ENCODE results near the gene SH3RF3. TPM values are rescaled to one million over a fixed set of nuclear protein-coding genes. Genes with fewer than 3 reads are reported as not detected.

SH3RF3 gene
- polyA plus RNA-seq, 1 of the 3 experiments (the other 2 are of a cell fraction) = 1.9 TPM

DNA sequence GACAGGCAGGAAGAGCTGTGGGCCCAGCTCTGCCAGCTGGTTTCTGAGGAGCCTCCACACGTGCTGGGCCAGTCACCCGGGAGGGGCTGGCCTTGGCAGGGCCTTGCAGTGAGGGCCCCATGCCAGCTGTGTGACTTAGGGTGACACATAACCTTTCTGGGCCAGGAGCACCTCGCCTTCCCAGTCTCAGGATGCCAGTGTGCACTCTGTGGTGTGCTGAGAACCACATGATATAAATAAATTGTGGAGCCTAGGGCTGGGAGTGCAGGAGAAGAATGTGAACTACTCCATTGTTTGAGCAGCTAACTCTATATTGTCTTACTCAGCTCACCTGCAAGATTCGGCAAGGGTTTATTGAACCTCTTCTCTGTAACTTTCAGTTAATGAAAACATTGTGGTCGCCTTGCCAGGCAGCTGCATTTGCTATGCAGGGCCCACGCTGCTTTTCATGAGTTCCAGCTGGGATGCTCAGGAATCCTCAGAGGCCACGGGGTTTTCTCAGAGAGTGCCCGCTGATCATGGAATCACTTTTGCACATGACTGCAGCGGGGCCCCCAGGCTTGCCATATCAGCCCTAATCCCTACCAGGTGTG lies 222.3 kb downstream of the SH3RF3 start:
- ChIA-PET POLR2A (no interaction called here), CTCF (no interaction called here)
- Histone ChIP-seq H3K9ac (no peak overlapping the region), H3K9me2 (no peaks in the 10 kb centered on the region), H3K36me3 (replicated peaks in 1 of 2; ENCODE audit: control insufficient read depth in 1 of 2, insufficient read depth in 2 of 2, low read length in 1 of 2) (no peaks in the 10 kb centered on the region), H4K20me1 (ENCODE audit: insufficient read depth) (no peaks in the 10 kb centered on the region), H3K27me3 (ENCODE audit: insufficient read depth) (no peaks in the 10 kb centered on the region), H3K4me1 (ENCODE audit: control insufficient read depth in 1 of 2, insufficient read depth in 2 of 2, low read depth in 1 of 2, low read length in 1 of 2) (peaks cover 23 to 28% of the 10 kb centered on the region in 2 experiments), H3K9me3 (no peaks in the 10 kb centered on the region), H3K79me2 (ENCODE audit: insufficient read depth) (no peaks in the 10 kb centered on the region), H2AFZ (ENCODE audit: low read depth) (no peak overlapping the region), H3K4me2 (peak overlapping the region; percentile 29; the same call in 1 of the 2 replicates), H3F3A (replicated peaks; ENCODE audit: insufficient read depth) (peaks cover 16% of the 10 kb centered on the region), H3K4me3 (ENCODE audit: low read depth in 2 of 2, low read length in 1 of 2) (no peak overlapping the region), H3K27ac (ENCODE audit: low read depth in 2 of 2, low read length in 1 of 2) (peak overlapping the region; percentile 47 to 54)
- 45% methylated on average over 6 of the region's 9 CpGs for WGBS (ENCODE audit: low lambda C conversion rate)
- TF ChIP-seq PBX3 (IDR thresholded peaks at IDR 0.05) = peak; percentile 43; the same call in 1 of the 2 replicates
- peak; percentile 60; the same call in 1 of the 2 replicates for TF ChIP-seq TCF12 (IDR thresholded peaks at IDR 0.05)
- TF ChIP-seq MAX (IDR thresholded peaks at IDR 0.05; ENCODE audit: low read depth) = peak; percentile 85
- peak; percentile 34; the same call in 1 of the 2 replicates for TF ChIP-seq FOSL2 (IDR thresholded peaks at IDR 0.05; ENCODE audit: borderline replicate concordance, low read depth)
- no peak for TF ChIP-seq NRF1 (IDR thresholded peaks at IDR 0.05; ENCODE audit: low read depth, low read length)
- TF ChIP-seq NFIC (IDR thresholded peaks at IDR 0.05; ENCODE audit: borderline replicate concordance) = peak; percentile 86
- TF ChIP-seq RXRA (IDR thresholded peaks at IDR 0.05; ENCODE audit: borderline replicate concordance, low read depth) = no peak
- no peak for DNase-seq

DNA sequence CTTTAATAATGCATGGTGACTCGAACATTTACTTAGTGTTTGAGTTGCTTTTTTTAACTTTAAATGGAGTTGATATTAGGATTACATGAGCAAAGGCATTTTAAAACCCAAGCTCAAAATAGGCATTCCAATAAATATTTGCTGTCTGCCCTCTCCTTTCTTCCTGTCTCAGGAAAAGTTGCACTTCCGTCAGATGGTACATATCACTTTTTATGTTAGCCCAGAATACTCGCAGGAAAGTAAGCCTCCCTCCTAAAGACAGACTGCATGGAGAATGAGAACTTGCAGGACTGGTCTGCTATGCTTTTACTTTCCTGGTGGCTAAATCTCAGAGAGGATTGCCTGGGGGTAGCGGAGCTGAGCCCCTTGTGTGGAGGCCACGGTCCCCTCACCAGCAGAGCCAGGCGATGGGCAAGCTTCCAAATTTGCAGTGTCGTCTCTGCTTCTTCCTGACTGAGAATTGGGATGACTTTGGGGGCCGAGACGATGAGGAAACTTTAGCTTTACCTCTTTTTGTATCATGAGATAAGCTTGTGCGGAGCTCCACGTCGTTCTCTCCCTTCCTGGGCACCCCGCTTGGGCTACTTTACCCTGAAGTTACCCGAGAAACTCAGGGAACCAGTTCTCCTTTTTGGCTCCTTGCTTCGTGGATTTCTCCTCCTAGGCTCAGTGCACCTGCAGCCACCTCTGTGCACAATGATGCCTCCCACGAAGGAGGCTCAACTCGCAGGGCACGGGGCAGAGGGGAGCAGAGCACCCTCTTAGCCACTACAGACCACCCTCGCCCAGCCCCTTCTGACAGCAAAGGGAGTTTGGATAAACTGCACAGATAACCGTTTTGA lies 223.3 kb downstream of the SH3RF3 start:
- Histone ChIP-seq H3K4me2 (no peak overlapping the region), H3K27ac (ENCODE audit: low read depth in 2 of 2, low read length in 1 of 2) (peak overlapping the region in 1 of 2 experiments; percentile 54; a peak in 2 of 4 replicates), H3K9ac (no peak overlapping the region), H3K4me3 (ENCODE audit: low read depth in 2 of 2, low read length in 1 of 2) (no peak overlapping the region), H4K20me1 (ENCODE audit: insufficient read depth) (no peaks in the 10 kb centered on the region), H3K4me1 (ENCODE audit: control insufficient read depth in 1 of 2, insufficient read depth in 2 of 2, low read depth in 1 of 2, low read length in 1 of 2) (peaks cover 23 to 28% of the 10 kb centered on the region in 2 experiments), H3K79me2 (ENCODE audit: insufficient read depth) (no peaks in the 10 kb centered on the region), H3K27me3 (ENCODE audit: insufficient read depth) (no peaks in the 10 kb centered on the region), H3K9me3 (no peaks in the 10 kb centered on the region), H2AFZ (ENCODE audit: low read depth) (no peak overlapping the region), H3K36me3 (replicated peaks in 1 of 2; ENCODE audit: control insufficient read depth in 1 of 2, insufficient read depth in 2 of 2, low read length in 1 of 2) (no peaks in the 10 kb centered on the region), H3F3A (replicated peaks; ENCODE audit: insufficient read depth) (peaks cover 16% of the 10 kb centered on the region), H3K9me2 (no peaks in the 10 kb centered on the region)
- ChIA-PET POLR2A (no interaction called here), CTCF (interaction anchor here (0.9 kb wide), 1 partner anchor 19 kb away, joined by 3 read pairs; no protein-coding TSS in a partner anchor)
- DNase-seq = no peak
- TF ChIP-seq RAD21 (IDR thresholded peaks at IDR 0.05; ENCODE audit: low read length) (no peak), TAF1 (IDR thresholded peaks at IDR 0.05; ENCODE audit: borderline replicate concordance, low read depth, low read length) (no peak), RFX5 (IDR thresholded peaks at IDR 0.05; ENCODE audit: low read length) (no peak), TEAD4 (IDR thresholded peaks at IDR 0.05; ENCODE audit: borderline replicate concordance, insufficient read depth) (no peak), MXI1 (IDR thresholded peaks at IDR 0.05; ENCODE audit: low read depth, low read length) (no peak), MEF2A (IDR thresholded peaks at IDR 0.05; ENCODE audit: borderline replicate concordance, low read depth) (no peak), JUND (IDR thresholded peaks at IDR 0.05) (no peak), GATA2 (CRISPR knock-in tag; IDR thresholded peaks at IDR 0.05) (no peak), RCOR1 (IDR thresholded peaks at IDR 0.05; ENCODE audit: low read length) (no peak), POLR2AphosphoS5 (IDR thresholded peaks at IDR 0.05; ENCODE audit: low read depth, low read length) (no peak), NRF1 (IDR thresholded peaks at IDR 0.05; ENCODE audit: low read depth, low read length) (no peak)
- TF ChIP-seq, protein P1, sequence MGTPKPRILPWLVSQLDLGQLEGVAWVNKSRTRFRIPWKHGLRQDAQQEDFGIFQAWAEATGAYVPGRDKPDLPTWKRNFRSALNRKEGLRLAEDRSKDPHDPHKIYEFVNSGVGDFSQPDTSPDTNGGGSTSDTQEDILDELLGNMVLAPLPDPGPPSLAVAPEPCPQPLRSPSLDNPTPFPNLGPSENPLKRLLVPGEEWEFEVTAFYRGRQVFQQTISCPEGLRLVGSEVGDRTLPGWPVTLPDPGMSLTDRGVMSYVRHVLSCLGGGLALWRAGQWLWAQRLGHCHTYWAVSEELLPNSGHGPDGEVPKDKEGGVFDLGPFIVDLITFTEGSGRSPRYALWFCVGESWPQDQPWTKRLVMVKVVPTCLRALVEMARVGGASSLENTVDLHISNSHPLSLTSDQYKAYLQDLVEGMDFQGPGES (IDR thresholded peaks at IDR 0.05; ENCODE audit: low read depth, low read length) = no peak
- WGBS (ENCODE audit: low lambda C conversion rate) = 76% methylated on average over 19 of the region's 20 CpGs

Measured in SK-N-SH (cell line).